ENCODE data around the gene TMEM117.

TMEM117 gene

DNA sequence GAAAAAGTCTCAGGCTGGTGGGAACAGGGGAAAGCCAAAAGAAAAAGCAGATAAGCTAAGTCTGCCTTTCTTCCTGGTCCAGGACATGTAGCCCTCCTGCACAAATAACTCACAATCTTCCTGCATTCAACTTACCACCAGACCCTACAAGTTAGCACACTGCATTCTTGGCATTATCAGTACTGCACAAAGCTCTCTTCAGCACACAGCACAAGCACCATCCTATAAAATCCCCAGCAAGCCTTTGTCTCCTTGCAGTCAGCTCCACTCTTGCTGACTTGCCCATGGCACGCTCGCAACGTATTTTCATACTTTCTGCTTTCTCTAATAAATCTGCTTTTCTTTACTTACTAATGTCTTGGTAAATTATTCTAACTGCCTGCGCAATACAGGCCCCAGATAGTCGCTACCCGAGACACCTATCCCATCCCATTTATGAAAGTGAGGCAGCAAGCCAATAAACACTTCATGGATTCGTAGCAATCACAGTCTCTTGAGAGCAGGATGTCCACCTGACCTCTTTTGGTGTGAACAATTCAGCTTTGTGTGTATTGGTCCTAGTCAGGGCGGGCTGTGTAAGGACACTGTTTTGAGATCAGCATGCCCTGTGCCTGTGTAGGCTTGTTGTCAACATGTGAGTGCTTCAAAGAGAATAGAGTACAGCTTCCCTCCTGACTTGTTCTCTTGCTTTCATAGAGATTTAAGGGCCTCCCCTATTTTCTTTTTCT is 49.0 kb downstream of the TMEM117 start:
- DNase-seq (ENCODE audit: low spot score) = no peak

DNA sequence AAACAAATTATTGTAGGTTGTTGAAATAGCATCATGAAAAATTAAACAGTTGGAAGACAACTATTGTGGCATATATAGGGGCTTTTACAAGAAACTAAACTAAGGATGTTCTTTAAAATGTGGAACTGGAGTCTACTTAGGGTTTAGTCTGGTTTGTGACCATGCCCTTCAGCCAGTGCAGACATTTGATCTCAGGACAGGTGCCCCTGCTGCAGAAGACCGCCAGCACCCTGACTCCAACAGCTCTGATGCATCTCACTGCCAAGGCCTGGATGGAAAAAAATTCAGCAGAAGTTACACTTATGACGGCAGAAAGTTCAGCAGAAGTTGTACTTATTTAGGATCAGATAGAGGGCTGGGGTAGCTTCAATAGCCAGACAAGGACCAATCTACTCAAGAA is 51.5 kb downstream of the TMEM117 start:
- DNase-seq (ENCODE audit: low spot score) = no peak

- DNase-seq (ENCODE audit: low spot score) = no peak
These were observed 56.1 kb downstream of the TMEM117 start for GRCh38 chr12:43891856-43892574.

DNA sequence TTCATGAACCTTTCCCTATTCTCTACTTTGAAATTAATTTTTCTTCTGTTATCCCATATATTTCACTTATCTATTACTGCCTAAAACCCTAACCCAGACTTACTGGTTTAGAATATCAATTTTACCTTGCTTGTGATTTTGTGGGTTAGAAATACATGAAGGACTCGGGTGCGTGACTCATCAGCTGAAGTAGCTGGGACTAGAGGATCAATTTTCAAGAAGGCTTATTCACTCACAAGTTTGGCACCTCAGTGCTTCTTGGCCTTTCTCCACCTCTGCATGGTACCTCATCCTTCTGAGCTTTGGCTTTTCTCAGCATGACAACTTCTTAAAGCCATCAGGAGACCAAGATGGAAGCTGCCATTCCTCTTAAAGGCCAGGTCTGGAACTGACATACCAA is 57.8 kb downstream of the TMEM117 start:
- DNase-seq (ENCODE audit: low spot score) = no peak

DNA sequence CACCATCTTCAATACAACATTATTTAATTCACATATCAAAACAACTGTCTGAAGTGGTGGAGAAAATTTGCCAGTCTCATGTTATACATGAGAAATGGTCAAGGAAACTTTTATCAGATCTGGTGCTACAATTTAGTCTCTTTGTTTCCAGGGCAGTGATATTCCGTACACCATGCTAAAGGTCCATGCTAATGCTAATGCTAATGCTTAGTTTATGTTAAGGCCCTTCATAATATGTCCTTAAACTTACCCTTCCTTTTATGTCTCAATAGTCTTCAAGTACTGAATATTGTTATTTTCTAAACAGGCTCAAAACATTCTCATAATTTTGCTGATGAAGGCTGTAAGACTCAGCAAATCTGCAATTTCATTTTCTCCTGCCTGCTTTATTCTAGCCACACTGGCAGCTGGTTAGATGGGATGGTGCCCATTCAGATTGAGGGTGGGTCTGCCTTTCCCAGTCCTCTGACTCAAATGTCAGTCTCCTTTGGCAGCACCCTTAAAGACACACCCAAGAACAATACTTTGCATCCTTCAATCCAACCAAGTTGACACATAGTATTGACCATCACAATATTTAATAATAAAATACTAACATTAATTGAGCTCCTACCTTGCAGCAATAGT is 59.8 kb downstream of the TMEM117 start:
- DNase-seq (ENCODE audit: low spot score) = no peak

DNA sequence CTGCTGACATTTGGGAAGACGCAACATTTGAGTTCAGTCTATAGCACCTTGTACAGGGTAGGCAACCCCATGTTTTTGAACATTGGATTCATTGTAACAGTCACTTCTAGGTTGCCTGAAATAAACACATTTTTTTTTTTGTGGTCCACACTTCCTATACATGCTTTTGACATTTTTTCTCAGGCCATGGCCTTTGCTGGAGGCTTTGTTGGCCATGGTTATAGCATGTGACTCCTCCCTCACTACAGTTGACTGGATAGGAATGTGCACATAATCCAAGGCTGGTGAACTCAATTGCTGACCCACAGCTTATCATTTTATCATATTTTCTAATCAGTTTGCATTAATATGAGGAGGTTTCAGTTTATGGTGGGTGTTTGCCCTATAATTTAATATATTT is 60.6 kb downstream of the TMEM117 start:
- DNase-seq (ENCODE audit: low spot score) = no peak

- no peak for DNase-seq (ENCODE audit: low spot score)
These were observed 62.6 kb downstream of the TMEM117 start for GRCh38 chr12:43898474-43898873.

GRCh38 chr12:43899574-43899973 is 63.7 kb downstream of the TMEM117 start:
- DNase-seq (ENCODE audit: low spot score) = no peak

DNA sequence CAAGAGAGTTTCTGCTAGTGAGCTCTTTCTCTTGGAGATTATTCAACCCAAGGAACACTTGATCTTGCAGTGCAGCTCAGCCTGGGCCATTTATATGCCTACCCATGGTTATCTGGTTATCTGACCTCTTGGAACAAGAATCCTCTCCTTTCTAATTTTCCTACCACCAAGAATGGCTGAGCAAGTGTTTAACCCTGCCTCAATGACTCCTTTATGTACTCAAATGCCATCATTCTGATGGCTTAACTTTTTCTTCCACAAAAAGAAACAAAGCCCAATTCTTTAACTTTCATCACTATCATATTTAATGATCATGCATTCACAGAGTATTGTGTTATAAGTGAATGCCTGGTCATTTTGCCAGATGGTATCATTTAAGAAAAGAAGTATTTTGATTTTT is 67.8 kb downstream of the TMEM117 start:
- DNase-seq (ENCODE audit: low spot score) = no peak

DNA sequence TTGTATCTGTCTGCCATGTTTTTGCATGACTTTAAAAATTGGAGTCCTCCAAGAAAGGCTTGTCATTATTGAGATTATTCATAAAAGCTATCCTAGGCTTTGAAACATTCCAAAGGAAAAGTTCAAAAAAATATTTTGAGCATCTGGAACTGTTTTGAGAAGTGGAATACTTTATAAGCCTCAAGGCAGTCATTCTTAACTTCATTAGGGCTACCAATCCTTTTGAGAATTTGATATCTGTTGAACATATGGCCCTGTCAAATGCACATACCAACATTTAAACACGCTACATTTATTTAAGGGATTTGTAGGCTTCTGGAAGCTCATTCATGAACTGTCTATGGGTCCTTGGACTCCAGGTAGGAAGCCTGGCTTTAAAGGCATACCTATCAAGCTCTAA is 77.0 kb downstream of the TMEM117 start:
- DNase-seq (ENCODE audit: low spot score) = peak; percentile 7

- no peak for DNase-seq (ENCODE audit: low spot score)
These were observed 78.5 kb downstream of the TMEM117 start for GRCh38 chr12:43914391-43914790.

GRCh38 chr12:43914923-43915468 is 79.1 kb downstream of the TMEM117 start:
- peak; percentile 14 for DNase-seq (ENCODE audit: low spot score)

DNA sequence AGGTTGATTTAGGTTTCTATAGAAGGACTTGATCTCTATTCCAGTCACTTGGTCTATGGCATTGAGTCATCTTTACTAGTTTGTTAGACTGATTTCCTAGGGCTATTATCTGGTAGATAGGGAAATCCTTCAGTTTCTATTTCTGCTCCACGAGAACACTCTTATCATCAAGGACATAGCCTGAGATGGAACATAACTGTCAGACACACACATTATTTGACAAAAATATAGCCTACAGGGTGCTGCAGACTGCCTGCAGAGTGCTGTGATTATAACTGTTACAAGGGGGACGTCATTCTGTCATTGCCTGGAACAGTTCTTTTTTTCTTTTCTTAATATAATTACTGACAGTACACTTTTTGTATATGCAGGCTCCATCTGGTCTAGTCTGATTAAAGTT is 82.0 kb downstream of the TMEM117 start:
- no peak for DNase-seq (ENCODE audit: low spot score)

- peak; percentile 53 for DNase-seq (ENCODE audit: low spot score)
These were observed 85.9 kb downstream of the TMEM117 start for GRCh38 chr12:43921666-43922337.

GRCh38 chr12:43930032-43930431 is 94.2 kb downstream of the TMEM117 start:
- no peak for DNase-seq (ENCODE audit: low spot score)

- DNase-seq (ENCODE audit: low spot score) = no peak
These were observed 95.3 kb downstream of the TMEM117 start for GRCh38 chr12:43931187-43931586.

DNA sequence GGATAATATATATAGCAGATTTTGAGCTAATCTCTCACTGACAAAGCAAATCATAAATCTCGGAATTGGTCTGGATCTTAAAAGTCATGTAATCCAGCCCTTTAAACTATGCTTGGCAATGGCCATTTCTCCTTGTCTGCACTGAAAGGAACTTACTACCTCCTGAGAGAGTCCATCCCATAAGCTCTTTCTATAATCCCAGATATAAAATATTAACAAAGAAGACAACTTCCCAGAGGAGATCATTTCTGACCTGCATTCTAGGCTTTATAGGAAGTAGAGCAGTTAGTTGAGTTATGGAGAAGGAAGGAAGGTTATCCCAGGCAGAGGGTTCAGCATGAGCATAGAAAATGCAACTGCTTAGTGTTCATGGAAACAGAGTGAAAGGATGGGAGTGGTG is 99.7 kb downstream of the TMEM117 start:
- no peak for DNase-seq (ENCODE audit: low spot score)

DNA sequence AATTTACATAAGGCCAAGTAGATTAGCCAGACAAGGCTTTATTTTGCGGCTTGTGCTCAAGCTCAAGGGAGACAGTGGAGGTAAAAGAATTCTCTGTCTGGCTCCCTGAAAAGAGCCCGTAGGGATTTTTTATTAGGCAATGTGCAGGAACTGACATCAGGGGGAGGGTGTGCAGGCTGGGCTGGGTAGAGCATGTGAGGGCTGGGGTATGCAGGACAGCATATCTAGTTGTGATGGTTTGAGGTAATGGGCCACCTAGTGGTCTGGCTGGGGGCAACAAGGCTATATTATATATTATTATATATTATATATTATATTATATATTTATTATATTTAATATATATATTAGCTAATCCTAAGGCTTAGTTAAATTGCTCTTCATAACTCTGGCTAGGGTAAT is 102.1 kb downstream of the TMEM117 start:
- no peak for DNase-seq (ENCODE audit: low spot score)

- DNase-seq (ENCODE audit: low spot score) = no peak
These were observed 106.5 kb downstream of the TMEM117 start for GRCh38 chr12:43942379-43942778.

- no peak for DNase-seq (ENCODE audit: low spot score)
These were observed 110.1 kb downstream of the TMEM117 start for GRCh38 chr12:43945983-43946382.

DNA sequence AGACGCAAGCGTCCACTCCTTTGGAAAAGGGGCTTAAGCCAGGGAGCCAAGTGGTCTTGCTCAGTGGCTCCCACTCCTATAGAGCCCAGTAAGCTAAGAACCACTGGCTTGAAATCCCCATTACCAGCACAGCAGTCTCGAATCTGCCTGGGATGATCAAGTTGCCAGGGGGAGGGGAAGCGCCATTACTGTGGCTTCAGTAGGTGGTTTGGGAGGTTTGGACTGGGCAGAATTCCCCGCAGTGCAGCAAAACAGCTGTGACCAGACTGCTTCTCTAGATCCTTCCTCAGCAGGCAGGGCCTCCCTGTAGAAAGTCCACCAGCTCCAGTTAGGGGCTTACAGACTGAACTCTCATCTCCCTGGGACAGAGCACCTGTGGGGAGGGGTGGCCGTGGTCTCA is 115.4 kb downstream of the TMEM117 start:
- DNase-seq (ENCODE audit: low spot score) = no peak

DNA sequence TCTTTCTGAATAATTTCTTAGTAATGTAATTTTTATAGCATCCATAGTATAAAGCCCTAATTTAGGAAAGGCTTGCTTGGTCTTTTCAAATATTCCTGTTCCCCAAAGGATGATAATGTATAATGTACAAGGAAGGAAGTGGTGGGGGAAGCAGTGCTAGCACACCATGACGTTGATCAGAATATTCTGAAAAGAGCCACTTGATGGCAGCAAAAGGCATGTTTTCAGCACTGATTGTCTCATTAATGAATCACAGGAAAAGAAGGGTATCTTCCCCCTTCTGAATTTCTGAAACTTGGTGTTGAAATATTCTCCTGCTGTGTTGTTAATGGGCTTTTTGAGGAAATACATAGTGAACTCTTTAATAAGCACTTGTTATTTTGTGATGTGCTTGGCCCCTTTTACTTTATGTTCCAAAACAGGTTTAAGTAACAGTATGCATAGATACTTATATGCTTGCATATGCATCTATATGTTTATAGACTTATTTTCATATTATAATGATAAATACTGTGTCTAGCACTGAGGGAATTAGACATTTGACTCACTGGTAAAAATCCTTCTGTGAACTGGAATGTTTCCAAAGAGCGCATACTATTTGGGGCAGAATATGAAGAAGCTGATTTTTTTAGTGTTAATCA is 122.0 kb downstream of the TMEM117 start:
- DNase-seq (ENCODE audit: low spot score) = peak; percentile 71
